GM18909 (cell line): Measurements from ENCODE around the gene SGTA.

ENCODE experiments used
- ATAC-seq: cut with Tn5 transposase; IDR thresholded peaks from one replicate; pipeline ENCODE4 v1.9.1; 2021; ENCODE audit warnings: mild to moderate bottlenecking; ENCODE audit not compliant: unreplicated experiment, poor library complexity

SGTA gene

DNA sequence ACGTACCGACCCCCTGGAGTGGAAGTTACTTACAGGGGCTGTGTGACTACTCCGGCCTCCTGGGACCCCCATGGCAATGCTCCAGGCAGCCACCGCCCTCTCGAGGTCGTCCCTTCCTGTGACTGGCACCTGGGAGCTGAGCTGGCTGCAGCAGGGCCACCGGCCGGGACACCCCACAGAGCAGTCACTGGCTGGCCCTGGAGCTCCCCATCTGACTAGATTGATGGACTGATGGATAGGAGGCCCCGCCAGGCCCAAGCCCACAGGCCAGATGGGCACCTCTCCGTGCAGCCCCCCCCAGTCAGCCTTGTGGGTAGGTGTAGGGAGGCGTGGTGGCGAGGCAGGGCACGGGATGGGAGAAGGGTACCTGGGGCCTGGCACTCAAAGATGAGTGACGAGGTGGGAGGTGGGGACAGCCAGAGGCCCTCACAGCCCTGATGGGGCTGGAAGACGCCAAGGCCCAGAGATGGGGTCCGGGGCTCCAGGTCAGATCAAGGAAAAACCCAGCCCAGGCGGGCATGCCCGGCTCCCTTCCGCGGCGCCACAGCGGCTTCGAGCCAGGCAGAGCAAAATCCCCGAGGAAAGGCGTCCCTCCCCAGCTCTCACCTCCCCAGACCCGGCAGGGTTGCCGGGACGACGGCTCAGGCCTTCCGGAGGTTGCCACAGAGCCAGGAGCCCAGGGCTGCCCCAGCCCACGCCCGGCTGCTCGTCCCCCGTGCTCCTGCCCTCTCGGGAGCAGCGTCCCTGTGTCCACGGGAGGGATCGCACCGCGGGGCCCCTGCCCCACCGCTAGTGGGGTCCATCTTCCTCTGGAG is 51.7 kb downstream of the SGTA start:
- no peak for ATAC-seq

DNA sequence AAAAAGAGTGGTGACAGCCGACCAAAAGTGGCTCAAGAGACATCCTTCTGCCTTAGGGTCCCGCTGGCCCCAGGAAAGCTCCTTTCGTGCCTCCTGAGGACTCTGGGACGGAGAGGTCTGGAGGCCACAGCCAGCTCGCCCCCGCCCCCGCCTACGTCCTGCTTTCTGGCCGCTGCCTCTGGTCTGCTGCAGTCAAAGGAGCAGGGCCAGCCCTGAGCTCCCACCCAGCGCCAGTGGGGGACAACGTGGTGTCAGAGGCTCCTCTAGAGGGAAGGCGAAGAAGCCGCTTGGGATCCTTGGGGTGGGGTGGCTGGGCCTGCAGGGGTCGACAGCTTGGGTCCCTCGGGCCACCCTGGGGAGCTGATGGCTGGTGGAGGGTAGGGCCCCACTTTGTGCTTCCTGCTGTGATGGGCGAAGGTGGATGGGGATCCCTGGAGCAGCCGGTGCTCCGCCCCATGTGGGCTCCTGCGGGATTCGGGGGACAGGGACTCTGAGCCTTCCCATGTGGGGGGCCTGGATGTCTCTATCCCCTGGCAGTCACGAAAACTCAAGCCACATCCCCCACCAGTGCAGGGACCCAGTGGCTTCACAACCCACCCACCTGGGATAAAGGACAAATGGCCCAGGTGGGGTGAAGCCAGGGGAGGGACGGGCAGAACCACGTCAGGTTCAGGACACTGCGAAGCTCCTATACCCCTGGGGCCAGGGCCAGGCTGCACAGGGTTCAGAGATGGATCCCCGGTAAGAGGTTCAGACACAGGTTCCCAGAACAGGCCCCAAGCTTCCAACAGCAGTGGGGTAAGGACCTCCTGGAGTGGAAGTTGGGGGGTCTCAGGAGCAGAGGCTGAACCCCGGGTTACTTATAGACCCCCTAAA is 52.9 kb downstream of the SGTA start:
- no peak for ATAC-seq

DNA sequence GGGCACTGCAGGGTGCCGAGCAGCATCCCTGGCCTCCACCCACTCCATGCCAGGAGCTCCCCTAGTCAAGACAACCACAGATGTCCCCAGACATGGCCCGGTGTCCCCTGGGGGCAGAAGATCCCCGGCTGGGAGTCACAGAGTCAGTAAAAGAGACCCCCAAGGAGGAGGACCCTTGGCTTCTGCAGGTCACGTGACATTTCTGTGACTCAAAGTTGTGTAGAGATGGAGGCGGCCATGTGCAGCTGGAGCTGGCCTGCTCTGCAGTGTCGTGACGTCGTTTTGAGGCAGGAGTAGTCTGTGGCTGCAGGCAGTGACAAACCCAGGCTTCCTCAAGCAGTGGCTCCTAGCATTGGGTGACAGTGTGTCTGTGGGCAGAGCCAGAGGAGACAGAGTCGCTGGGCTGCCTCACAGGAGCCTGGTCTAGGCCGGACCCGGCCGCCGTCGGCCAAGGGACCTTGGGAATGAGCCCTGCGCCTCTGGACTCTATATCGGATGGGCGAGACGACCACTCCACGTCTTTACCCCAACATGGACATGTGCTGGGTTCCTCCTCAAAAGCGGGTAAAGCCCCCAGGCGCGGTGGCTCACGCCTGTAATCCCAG is 54.2 kb downstream of the SGTA start:
- no peak for ATAC-seq

DNA sequence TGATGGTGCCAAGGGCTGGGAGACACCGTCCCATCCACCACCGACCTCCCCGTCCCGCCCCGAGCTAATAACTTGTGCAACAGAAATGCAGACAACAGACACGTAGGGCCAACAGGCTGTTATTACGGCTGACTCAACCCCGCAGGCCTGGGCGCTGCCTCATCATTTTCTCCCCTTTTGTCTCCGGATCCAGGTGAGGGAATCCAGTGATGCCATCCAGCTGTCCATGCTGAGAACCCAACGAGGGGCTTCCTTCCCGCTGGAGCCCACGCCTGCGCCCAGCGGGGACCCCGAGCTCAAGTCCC is 55.5 kb downstream of the SGTA start:
- ATAC-seq, result no peak

DNA sequence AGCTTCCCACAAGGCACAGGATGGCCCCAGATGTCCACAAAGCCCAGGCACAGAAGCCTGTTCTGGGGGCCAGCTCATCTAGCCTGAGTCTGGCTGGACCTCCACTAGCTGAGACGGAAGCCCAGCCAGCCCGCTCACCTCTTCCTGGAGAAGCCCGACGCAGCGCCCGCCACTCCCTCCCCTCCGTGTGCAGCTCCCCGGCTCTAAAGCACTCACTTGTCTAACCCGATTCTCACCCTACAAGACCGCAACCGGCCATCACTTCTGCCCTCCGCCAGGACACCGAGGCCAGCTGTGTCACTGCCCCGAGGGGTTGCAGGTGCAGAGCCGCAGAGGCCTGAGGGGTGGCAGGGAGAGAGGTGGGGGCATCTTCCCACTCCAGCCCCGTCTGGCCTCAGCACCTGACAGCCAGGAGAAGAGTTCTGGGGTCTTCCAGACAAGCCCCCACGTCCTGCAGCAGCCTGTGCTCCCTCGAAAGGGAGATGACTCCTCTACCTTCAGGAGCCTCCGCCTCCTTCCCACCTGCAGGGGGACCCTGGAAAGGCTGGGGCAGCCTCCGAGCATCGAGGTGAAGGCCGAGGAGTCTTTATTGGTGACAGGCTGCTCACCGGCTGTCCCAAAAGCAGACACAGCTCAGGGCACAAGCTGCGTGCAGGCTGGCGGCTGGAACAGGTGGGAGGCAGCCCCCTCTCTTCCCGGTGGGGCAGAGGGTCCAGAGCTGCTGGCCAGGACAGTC is 56.0 kb downstream of the SGTA start:
- ATAC-seq, result no peak

DNA sequence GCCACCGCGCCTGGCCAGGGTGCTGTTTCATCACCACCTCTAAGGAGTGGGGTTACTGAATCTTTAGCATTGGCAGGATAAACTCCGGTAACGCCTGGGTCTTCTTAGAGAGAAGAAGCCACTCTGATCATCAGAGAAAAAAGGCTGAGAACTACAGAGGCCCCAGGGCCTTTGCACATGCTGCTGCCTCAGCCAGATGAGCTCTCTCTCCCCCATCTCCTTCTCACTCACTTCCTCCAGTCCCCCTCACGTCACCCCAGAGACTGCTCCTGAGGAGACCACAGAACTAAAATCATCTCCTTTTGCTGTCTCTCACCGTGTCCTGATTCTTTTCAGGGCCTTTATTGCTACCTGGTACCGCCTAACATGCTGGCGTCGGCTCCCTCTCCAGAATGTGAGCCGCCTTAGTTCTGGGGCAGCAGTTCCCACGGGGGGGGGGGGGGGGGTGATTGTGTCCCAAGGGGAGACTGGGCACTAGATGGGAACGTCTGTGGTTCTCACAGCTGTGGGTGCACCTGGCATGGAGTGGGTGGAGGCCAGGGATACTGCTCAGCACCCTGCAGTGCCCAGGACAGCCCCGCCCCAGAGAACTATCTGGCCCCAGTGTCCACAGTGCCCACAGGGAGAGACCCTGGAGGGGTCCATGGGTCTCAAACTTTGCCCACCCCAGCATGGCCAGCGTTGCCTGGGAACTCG is 56.8 kb downstream of the SGTA start:
- no peak for ATAC-seq

DNA sequence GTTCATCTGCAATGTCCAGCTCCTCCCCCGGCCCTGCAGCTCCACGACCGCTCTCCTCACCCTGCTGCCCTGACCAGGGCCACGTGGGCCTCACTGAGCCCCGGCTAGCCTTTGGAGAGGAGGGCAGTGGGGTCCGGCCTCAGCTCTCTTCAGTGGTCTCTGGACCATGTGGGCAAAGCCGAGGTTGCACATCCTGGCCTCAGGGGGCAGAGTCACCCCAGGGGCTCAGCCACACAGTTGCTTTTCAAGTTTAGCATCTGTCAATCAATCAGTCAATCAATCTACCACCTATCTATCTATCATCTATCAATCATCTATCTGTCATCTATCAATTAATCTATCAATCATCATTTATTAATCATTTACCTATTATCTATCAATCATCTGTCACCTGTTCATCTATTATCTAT is 58.9 kb downstream of the SGTA start:
- ATAC-seq, result no peak

DNA sequence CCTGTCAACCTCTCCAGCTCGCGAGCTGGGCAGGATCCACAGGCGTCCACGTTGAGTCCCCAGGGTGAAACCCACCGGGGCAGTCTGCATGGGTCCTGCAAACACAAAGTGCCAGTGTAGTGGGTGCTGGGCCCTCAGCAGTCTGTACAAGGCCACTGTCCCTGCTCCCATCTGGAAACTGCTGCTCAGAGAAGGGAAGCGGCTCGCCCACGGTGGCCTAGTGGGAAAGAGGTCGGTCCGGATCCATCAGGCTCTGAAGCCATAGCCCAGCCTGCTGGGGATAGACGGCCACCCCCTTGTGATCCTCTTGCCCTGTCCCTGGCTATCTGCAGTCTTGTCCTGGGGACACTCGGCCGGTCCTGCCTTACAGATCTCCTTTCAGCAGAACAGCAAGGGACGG is 59.3 kb downstream of the SGTA start:
- ATAC-seq, result no peak

DNA sequence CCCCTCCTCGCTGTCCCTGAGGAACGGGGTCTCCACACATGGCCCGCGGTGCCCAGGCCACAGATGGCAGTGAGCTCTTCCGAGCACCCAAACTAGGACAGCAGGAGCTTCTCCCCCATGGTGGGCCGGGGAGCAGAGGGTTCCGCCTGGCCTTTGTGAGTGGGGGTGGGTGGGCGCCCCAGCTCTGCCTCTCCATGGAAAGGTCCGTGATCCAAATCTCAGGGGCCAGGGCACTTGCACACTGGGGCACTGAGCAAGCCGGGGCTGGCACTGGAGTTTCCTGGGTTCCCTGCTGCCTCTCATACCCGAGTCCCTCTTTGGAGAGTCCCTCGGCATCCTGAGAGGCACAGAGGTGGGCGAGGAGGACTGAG is 59.7 kb downstream of the SGTA start:
- no peak for ATAC-seq

DNA sequence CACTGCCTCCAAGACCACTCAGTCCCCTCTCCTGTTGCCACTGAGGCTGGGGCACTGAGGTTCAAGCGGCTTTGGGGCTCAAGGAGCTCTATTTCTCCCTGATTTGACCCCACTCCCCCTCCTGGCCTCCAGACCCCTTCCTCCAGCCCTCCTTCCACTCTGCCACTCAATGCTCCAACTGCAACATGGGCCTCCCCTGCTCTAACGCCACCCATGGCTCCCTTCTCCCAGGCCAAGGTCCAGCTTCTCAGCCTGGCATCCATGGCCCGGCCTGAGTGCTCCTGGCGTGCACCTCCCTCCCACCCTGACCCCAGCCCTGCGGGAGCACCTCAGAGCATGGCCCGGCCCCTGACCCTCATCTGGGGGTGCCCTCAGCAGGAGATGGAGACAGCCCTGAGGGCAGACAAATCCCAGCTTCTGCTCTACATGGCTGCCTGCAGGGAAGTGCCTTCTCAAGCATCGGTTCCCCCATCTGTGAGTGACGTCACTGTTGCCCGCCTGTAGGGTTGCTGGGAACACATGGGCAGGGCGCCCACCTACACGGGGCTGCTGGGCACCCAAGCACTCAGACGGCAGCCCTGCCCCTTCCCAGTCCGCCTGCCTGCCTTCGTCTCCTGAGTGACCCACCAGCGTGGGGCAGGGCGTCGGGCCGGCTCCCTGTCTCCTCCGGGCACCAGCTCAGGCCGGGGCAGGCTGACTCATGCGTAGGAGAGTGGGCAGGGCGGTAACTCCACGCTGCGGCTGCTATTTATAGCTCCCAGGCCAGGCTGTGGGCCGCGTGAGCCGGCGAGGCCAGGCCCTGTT is 60.3 kb downstream of the SGTA start:
- no peak for ATAC-seq

DNA sequence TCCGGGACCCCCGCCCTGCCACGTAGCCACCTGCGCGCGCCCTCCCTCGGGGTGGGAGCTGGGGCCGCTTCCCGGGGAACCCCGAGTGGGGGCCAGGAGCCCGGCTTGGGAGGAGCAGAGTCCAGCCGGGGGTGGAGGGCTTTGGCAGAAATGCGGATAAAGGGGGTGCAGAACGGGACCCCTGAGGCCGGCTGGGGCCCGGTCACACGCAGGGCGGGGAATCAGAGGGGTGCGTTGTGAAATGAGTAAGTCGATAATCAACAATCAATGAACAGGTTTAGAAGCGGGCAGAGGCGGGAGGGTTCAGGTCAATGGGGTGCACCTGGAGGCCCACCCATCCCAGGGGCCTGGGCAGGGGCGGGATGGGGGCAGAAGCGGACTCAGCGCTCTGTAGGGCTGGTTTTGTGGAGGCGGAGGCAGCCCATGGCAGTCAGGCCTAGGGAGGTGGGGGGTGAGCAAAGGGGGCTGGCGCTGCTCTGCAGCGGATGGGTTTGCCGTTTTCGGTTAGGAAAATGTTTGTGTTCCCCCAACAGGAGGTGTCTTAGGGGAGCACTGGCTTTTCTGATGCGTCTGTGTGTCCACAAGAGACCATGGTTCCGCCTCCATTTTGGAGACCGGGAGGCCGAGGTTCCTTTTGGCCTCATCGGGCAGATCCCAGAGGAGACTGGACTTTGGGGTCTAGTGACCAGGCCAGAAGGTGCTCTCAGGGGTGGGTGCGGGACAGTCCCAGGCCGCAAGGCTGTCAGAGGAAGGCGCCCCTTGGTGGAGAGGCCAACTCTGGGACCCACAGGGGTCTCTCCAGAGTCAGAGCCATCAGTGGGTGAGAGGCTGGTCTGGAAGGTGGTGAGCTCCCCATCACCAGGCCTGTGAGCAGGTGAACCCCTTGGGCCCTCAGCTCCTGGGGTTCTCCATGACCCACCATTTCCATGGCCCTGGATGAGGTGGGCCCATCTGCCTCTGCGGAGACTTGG is 61.2 kb downstream of the SGTA start:
- no peak for ATAC-seq

DNA sequence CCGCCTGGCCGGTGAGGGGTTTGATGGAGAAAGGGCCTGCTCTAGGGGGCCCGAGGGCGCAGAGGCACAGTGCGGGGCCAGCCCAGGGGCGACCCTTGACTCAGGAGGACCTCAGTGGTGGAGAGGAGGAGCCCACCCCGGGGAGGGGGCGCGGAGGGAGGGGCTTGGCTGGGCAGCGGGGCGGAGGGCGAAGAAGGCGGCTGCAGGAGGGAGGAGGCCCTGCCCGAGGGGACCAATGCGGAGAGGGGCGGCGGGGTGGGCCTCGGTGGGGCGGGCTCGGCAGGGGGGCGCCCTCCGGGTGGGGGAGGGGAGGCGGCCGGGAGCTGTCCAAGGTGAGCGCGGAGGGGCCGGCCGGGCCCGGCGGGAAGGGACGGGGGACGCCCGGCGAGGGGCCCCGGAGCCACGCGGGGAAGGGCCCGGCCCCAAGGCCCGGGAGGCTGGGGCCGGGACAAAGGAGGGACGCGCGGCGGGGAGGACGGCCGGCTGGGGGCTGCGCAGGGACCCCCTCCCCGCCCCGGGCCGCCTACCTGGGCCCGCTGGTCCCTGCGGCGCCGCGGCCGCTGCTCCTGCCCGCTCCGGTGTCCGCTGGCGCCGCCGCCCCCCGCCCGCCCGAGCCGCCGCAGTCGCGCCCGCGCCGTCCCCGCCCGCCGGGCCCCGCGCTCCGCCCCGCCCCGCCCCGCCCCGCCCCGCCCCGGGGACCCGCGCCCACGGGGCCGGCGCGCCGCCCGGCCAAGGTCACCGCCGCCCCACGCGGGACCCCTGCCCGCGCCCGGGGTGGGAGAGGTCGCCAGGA is 62.1 kb downstream of the SGTA start, which contains the start of gene DIRAS1:
TSS of gene DIRAS1 (minus strand) at position 596 of the 793 bp plus-strand sequence. CDS start 3,566 bp downstream, outside the sequence.
- ATAC-seq, result no peak

DNA sequence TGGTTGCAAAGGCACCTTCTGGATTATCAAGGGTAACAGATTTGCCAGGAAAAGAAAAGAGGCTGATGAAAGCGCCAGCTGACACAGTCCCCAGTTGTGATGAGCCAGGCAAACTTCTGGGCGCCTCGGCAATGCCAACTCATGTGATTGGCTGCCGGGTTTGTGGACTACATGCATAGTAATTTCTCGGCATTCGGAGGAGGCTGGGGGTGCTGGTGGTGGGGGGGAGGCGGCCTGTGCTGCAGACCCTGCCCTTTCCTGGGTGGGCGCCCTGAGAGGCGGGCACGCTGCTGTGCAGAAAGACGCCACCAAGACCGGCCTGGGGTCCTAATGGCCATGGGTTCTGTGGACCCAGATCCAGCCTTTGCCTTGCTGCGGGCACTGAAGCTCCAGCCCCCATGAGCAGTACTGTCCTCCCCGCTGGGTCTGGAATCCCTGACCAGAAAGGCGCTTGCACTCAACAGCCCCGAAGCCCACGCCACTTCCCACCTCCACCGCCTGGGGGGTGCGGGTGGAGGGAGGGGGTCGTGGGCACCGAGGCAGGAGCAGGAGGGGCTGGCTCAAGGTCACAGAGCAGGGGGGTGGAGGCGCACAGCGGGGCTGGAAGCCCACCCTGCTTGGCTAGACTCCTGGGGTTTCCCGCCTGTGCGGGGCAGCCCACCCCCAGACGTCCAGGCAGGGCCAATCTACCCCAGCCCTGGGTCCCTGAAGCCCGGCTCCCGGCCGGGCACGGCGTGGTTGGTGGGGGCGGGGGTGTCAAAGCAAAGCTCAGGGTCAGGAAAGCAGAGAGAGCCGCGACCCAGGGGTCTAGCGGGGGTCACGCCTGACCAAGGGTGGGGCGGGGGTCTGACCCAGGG is 62.9 kb downstream of the SGTA start:
- ATAC-seq, result no peak

DNA sequence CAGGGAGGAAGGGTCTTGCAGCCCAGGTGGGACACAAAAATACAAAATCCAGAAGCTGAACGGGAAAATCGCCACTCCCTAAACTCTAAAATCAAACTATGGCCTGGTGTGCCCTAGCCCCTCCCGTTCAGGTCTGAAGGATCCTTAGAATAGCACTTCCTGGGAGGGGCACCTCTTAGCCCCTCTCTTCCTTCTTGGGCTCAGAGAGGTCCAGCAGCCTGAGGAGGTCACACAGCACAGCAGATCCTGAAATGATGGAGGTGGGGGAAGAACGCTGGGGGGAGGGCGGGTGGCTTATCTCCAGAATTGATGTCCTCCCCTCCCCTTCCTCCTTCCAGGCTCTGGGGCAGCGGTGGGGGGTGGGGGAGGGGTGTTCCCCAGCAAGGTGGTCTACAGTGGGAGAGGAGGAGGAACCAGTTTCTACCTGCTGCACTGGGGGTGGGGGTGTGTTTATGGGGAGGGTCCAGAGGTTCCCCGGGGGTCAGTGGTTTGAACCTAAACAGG is 63.8 kb downstream of the SGTA start:
- ATAC-seq, result no peak

DNA sequence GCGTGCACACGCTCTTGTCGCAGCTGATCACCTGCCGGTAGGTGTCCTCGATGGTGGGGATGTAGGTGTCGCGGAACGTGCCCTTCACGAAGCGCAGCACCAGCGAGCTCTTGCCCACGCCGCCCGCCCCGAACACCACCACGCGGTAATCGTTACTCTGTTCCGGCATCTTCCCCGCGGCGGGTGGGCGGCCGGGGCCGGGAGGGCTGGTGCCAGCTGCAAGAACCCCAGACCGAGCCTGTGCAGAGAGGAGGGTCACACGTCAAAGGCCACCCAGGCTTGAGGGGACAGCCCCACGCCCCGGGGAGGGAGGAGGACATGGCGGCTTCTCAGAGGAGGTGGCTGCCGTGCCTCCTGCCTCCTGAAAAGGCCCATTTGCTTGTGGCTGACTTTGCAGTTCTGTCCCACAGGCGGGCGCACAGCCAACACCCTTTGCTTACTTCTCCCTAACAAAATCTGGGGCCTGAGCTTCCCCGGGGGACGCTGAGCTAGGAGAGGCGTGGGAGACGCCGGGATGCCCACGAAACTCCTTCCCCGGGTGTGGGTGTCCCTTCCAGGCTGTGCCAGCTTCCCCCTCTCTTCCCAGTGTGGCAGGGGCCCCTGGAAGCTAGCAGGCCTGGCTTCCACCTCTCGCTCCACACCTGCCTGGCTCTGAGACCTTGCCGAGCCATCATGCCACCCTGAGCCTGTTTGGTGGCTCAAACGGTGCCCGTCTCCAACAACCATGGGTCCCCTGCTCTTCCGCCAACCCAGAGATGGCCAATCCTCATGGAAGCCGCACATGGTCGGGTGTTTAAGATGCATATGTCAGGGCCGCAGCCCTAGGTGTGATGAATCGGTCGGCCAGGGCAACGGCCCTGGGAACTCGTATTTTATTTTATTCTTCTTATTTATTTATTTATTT is 65.2 kb downstream of the SGTA start:
- no peak for ATAC-seq
